ENCODE measurements around the gene MPDZ.

DNA sequence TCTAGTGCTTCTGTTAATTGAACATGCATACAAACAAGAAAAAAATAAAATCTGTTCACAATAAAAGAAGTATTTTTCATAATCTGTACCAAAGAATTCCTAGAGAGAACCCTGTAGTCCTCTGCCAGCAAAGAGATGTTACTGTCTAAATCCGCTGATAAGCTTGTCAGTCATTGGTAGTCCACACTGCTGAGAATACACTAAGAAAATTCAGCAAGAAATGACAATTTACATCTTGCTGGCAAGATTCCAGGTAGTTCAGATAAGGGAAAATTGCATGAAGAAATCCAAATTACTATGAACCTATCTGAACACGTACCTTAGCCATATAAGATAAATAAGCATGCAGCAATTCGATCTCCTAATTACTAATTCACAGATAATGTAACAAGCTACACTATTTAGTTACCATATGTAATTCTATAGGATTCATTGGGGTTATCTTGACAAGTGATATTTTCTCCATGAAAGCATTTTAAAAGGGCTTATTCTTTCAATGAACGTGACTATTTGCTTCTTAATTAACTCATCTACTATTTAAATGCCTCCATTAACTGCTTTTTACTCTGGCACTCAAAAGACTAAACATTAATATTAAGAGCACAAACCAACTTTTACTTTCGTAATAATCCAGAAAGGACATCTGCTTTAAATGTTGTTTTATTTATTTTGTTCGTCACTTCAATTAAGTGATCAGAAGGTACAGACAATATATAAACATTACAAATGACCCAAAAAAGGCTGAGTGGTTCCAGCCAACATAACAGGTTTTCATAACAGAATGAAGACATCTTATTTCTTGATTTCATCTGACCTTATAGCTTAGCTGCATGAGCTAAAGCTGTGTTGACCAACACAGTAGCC is 9.7 kb downstream of the MPDZ start:
- no peak for TF ChIP-seq POLR2A (IDR thresholded peaks at IDR 0.05; ENCODE audit: low read depth, low read length)
- no peak for TF ChIP-seq POLR2AphosphoS5 (IDR thresholded peaks at IDR 0.05; ENCODE audit: low read depth, low read length)
- no peak for TF ChIP-seq TAF1 (IDR thresholded peaks at IDR 0.05; ENCODE audit: borderline replicate concordance, low read depth, low read length)
